Measurements from ENCODE around the gene NDUFS4.
A peak's percentile ranks its signal among the peaks of the same experiment; 100 is the strongest.
"Not testable (repeated sequence)": the region's sequence is repeated elsewhere in the genome, so short reads cannot be mapped to it uniquely, and the experiment has no call there.

Gene NDUFS4

DNA sequence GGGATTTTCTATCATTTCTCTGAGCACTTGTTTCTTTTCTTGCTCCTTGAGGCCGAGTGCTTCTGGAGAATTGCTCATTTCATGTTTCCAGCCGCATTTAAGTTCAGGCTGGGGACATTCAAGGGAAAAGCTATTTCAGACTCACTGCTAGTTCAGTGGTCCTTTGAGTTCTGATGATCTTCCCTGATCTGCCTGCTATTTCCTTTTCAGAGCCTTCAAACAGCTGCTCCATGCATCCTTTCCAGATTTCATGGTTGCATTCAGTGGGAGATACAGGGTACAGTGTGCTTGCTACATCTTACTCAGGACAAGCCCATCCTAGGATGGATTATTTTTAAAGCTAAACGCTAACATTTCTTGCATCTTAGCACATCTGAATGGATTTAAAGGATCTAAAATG lies 14.7 kb downstream of the NDUFS4 start:
- DNase-seq (ENCODE audit: low read depth, low spot score) = no peak

DNA sequence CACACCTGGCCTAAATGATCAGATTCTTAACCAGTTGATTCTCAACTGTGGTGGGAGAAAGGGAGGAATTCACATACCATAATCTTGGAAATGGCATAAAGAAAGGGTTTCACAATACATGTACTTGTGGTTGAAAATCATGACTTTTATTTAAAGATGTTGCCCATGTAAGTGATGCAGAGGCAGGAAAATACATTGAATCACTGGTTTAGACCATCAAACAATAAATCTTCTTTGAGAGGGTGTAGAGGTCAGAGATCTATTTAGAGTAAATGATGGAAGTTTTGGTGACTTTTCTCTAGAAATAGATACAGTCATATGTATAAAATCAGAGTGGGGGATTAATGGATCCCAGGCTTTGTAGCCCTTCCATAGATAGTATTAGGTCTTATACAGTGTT lies 15.4 kb downstream of the NDUFS4 start:
- DNase-seq (ENCODE audit: low read depth, low spot score) = no peak

DNA sequence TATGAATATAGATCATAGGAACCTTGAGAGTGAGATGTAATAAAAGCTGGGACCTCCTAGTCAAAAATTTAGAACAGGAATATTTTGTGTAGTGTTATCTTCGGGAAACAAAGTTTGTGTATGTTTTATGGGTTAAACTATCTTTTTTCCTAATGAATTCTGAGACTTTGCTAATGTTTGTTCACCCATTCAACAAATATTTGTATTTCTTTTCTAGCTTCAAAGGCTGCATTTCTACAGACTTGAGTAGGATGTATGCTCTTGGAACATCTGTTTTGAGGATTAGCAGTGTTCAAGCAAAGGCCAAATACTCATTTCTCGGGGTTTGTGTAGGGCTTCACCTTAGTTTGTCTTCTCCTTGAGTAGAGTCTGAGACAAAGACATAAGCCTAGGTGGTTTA lies 16.2 kb downstream of the NDUFS4 start:
- DNase-seq (ENCODE audit: low read depth, low spot score) = no peak

DNA sequence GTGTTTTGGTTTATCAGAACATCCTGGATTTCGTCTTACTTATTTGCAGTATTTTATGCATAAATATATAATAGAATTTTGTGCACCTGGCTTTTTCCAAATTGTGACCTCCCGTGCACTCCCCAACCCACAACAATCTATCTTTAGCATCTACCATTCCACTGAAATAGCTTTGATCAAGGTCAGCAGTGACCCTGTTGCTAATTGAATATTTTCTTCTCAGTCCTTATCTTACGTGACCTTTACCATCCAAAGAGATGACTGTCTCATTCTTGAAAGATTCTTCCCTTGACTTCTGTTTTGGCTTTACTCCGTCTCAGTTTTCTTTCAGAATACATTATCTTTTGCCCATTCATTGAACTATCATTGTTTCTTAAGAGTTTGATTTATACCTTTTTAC lies 18.4 kb downstream of the NDUFS4 start:
- DNase-seq (ENCODE audit: low read depth, low spot score) = no peak

DNA sequence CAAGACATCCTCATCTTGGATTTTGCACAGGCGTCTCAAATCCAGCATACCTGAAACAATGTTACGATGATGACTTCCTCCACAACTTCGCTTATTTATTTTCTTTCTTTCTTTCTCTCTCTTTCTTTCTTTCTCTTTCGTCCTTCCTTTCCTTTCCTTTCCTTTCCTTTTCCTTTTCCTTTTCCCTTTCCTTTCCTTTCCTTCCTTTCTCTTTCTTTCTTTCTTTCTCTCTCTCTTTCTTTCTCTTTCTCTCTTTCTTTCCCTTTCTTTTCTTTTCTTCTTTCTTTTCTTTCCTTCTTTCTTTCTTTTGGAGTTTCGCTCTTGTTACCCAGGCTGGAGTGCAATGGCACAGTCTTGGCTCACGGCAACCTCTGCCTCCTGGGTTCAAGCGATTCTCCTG lies 20.1 kb downstream of the NDUFS4 start:
- no peak for DNase-seq (ENCODE audit: low read depth, low spot score)

DNA sequence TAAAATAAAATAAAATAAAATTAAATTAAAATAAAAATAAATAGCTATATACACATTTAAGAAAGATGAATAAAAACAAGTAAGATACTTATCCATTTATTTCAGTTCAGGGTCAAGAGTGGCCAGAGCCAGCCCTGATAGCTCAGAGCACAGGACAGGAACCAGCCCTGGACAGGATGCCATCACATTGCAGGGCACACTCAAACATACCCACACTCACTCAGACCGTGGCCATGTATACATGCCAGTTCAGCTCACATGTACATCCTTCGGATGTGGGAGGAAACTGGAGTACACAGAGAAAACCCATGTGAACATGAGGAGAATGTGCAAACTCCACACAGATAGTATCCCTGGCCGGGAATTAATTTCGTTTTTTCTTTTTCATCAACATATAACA lies 21.8 kb downstream of the NDUFS4 start:
- no peak for DNase-seq (ENCODE audit: low read depth, low spot score)

DNA sequence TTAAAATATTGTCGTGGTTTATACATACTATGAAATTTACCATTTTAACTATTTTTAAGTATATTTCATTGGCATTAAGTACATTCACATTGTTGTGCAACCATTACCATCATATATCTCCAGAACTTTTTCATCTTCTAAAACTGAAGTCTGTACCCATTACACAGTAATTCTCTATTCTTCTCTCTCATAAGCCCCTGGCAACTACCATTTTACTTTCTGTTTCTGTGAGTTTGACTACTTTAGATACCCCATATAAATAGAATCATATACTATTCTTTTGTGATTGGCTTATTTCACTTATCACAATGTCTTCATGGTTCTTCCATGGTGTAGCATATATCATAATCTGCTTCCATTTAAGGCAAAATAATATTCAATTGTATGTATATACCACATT lies 30.3 kb downstream of the NDUFS4 start:
- no peak for DNase-seq (ENCODE audit: low read depth, low spot score)

DNA sequence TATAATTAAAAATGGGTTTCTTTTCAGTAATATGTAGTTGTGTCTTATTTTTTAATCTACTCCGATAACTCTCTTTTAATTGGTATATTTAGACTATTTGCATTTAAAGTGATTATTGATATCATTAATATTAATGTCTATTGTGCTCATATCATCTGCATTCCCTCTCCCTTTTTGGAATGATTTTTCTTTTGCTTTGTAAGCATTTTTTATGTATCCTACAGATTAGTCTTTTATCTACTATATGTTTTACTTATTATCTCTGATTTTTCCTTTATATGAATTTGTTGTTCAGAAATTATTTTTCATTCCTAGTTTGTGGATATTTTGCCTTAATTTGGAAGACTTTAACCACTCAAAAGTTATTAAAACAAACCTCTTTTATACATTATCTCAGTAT lies 34.0 kb downstream of the NDUFS4 start:
- DNase-seq (ENCODE audit: low read depth, low spot score) = no peak

DNA sequence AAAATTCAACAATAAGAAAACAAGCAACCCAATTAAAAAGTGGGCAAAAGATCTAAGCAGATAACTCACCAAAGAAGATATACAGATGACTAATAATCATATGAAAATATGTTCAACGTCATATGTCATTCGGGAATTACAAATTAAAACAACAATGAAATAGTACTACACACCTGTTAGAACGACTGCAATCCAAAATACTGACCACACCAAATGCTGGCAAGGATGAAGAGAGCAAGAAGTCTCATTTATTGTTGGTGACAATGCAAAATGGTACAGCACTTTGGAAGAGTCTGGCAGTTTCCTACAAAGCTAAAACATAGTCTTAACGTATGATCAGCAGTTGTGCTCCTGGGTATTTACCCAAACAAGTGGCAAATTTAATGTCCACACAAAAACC lies 37.5 kb downstream of the NDUFS4 start:
- DNase-seq (ENCODE audit: low read depth, low spot score) = no peak

DNA sequence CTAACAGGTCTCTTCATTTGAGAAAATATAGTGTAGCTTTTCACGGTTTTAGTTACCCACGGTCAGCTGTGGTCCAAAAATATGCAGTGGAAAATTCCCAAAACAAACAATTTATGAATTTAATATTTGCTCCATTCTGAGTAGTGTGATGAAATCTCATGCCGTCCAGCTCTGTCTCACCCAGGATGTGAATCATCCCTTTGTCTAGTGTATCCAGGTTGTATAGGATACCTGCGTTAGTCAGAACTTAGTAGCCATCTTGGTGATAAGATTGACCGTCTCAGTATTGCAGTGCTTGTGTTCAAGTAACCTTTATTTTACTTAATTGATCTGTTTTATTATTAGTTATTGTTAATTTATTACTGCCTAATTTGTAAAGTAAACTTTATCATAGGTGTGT lies 41.1 kb downstream of the NDUFS4 start:
- no peak for DNase-seq (ENCODE audit: low read depth, low spot score)

DNA sequence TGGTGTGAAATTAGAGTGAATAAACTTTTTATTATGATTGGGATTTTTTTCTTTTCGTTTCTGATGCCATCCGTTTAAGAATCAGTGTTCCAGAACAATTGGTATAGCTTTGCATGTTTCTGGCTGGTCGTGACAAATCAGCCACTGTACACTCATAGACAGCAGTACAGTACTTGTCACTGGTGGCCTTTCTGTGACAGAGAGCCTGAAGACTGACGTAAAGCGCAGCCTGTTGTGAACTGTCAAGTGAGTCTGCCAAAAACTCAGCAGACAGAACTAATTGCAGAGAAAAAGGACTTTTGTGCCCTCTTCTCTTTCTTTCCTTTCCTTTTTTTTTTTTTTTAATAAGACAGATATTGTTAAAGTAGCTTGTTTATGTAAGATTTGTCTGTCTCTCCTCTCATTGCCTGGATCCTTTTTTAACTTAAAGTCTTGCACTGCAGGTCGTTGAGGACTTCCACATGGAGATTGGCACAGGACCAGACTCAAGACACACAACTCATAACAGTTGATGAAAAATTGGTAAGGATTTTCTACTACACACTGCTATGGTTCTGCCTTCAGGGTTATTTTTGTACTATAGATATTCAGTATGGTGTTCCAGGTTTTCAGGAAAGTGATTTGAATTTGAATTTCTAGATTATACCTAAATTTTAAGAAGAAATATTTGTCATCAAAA lies 42.7 kb downstream of the NDUFS4 start:
- no peak for DNase-seq (ENCODE audit: low read depth, low spot score)

DNA sequence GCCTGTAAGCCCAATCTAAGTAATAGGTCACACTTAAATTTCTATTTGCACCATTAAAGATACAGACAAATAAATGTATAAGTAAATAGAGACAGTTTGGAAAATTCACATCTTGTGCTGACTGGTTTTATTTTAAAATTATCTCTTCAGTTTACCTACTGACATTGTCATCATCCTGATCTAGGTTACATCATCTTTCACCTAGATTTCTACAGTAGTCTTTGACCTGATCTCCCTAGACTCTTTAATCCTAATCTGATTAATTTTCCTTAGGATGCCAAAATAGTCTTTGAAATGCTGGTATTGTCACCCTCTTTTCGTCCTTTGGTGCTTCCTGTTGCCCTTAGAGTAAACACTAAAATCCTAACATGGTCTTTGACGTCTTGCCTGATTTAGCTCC lies 43.9 kb downstream of the NDUFS4 start:
- DNase-seq (ENCODE audit: low read depth, low spot score) = no peak

DNA sequence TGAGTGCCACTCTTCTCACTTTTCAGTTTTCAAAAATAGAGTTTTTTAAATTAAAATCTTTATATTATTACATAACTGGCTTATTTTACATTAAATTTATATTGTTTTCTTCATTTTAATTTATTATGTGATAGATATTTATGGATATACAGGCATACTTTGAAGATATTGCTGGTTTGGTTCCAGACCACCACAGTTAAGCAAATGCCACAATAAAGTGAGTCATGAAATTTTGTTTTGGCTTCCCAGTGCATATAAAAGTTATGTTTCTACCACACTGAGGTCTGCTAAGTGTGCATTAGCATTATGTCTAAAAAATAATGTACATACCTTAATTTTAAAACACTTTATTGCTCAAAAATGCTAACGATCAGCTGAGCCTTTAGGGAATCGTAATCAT lies 47.4 kb downstream of the NDUFS4 start:
- DNase-seq (ENCODE audit: low read depth, low spot score) = no peak

DNA sequence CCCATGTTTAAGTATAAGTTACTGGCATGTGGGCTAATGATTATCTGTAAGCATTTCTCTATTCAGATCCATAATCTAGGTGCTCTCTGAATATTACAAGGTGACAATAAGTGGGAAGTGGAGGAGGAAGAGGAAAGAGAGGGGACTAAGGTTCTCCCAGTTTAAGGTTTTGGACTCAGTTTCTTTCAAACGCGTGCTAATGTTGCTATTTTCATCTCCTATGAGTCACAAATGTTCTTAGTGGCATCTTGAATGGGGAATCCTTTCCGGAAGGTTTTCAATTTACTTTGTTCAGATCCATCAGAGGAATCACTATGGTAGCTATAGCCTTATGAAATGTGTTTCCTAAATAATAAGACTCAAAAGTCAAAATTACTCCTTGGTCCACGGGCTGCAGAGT lies 48.5 kb downstream of the NDUFS4 start:
- DNase-seq (ENCODE audit: low read depth, low spot score) = not testable (repeated sequence)

DNA sequence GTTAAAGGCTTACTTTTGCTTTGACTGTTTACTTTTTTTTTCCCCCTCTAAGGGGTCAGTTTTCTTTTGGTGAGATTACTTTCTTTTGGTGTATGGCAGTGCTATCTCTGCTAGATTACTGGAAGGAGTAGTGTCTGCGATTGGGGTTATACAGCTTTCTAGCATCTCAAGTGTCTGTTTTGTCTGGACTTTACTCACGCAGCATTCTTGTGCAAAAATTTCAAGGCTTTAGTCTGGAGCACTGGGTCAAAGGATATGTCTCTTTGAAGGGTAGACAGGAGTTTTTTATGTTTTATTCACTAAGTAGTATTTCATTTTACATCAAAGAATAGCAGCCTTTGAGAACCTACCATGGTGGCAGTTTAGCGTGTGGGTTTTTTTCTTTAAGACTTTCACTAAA lies 52.6 kb downstream of the NDUFS4 start:
- peak; percentile 24 for DNase-seq (ENCODE audit: low read depth, low spot score)

DNA sequence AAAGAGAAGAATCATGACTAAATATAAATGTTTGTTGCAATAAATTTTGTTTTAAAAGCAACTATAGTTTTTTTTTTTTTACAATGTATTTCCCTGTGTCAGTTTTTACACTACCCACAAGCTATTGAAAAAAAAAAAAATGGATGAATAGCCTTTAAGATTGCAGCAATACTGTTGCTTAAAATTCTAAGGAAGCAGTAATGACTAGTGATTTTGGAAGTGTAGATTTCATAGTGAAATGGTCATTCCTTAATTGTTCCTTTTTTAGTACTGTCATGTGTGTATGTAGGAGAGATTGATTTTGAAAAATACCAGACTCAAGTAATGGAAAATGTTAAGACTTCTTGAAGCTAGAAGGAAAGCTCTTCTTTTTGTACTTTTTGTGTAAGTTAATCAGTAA lies 53.1 kb downstream of the NDUFS4 start:
- no peak for DNase-seq (ENCODE audit: low read depth, low spot score)

DNA sequence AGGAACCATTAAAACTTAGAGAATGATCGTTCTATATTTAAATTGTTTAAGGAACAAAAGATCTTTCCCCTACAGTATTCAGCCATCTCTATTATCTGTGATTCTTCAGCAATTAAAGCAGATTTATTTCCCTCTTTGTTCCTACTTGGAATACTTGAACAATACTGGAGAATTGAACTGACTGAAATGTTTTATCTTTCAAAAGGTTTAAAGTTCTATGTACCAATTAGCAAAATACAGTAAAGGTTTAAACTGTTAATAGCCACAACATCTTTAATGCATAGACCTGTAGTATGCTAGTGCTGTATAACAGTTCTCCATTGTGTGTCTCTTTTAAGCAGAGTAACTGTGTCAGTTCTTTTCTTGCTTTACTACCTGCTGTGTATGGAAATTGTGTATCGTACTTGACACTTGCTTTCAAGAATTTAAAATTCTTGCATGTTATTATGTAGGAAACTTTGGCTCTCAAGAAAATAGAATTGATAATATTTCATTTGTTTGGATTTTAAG lies 54.0 kb downstream of the NDUFS4 start:
- no peak for DNase-seq (ENCODE audit: low read depth, low spot score)

DNA sequence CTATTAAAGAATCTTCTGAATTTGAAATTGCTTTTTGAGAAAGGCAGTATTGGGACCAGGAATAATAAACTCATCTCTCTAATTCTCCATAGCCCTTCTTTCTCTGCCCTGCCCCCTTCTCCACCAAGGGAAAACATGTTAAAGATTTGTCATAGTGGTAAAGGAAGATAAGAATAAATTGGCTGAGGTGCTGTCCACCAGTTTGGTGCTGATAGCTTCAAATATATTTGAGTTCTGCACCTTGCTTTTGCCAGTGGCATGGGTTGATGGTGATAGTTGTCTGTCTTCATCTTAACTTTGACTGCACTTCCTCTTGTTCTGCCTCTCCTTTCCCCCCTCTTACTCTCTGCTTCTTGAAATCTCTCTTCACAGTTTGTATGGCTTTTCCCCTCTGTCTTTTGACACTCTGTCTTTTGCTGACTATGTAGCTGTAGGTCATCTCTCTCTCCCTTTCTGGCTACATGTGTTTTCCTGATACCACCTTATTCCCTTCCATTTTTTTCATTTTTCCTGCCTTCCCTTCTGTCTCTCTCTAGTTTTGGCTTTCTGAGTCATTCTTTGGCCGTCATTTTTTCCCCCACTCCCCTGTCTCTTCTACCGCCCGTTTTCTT lies 56.6 kb downstream of the NDUFS4 start:
- no peak for DNase-seq (ENCODE audit: low read depth, low spot score)

DNA sequence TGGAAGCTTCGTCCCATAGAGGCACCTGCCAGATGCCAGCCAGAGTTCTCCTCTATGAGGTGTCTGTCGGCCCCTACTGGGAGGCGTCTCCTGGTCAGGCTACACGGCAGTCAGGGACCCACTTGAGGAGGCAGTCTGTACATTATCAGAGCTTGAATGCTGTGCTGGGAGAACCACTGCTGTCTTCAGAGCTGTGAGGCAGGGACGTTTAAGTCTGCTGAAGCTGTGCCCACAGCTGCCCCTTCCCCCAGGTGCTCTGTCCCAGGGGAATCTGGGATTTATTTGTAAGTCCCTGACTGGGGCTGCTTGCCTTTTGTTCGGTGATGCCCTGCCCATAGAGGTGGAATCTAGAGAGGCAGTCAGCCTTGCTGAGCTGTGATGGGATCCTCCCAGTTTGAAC lies 70.8 kb downstream of the NDUFS4 start:
- DNase-seq (ENCODE audit: low read depth, low spot score) = no peak

DNA sequence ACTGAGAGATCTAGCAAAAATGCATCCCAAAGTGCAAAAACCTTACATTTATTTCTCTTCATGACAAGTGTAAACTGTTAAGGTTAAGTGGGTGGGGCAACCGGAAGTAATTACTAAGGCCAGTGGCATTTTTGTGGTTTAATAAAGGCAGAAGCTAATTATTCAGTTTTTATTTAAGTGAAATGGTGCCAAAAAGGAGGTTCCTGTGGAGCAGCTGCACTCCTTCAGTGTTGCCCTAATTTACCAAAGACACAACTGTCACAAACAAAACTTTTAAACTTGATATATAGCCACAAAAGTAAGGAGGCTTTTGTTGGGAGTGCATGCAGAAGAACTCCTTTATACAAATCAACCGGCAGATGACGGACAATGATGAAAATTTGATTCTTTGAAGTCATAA lies 81.6 kb downstream of the NDUFS4 start:
- DNase-seq (ENCODE audit: low read depth, low spot score) = no peak

DNA sequence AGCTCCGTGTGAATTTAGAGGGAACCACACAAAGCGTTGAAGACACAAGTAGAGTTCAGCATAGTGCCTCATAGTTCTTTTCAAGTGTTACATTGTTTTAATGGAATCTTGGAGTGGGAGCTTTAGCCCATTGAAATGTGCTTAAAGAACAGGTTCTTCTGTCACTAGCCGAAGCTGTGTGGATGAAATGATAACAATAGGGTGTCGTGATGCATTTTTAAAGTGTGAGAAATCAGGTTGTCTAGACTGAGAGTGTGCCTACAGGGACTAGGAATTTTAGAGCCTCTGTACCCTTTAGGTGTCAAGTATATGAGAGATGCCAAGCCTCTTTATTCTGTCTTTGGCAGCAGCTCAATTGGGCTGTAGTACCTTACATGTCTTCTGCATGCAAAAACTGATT lies 83.0 kb downstream of the NDUFS4 start:
- no peak for DNase-seq (ENCODE audit: low read depth, low spot score)

DNA sequence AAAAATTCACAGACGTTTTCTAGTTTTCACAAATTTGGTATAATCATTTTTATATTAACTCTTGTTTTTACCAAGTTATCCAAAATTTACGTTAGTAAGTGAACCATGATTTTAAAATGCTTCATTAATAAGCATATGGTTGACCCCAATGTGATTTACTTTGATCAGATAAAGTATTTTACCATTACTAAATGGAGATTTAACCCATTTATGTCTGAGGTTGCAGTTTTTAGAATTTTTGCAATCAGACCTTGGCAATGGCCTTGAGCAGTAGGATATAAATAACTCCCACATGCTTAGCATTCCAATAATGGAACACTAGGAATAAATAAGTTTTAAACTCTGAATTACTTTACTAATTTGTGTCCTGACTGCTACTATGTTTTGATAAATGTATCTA lies 84.6 kb downstream of the NDUFS4 start:
- DNase-seq (ENCODE audit: low read depth, low spot score) = no peak

DNA sequence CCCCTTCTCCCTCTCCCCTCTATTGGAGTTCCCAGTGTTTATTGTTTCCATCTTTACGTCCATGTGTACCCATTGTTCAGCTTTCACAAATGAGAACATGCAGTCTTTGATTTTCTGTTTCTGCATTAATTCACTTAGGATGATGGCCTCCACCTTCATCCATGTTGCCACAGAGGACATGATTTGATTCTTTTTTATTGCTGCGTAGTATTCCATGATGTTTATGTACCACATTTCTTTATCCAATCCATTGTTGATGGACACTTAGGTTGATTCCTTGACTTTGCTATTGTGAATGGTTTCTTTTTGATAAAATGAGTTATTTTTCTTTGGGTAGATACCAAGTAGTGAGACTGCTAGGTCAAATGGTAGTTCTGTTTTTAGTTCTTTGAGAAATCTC lies 88.9 kb downstream of the NDUFS4 start:
- no peak for DNase-seq (ENCODE audit: low read depth, low spot score)

DNA sequence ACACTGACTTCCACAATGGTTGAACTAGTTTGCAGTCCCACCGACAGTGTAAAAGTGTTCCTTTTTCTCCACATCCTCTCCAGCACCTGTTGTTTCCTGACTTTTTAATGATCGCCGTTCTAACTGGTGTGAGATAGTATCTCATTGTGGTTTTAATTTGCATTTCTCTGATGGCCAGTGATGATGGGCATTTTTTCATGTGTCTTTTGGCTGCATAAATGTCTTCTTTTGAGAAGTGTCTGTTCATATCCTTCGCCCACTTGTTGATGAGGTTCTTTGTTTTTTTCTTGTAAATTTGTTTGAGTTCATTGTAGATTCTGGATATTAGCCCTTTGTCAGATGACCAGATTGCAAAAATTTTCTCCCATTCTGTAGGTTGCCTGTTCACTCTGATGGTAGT lies 100.1 kb downstream of the NDUFS4 start:
- not testable (repeated sequence) for DNase-seq (ENCODE audit: low read depth, low spot score)
